RWPE2 (cell line): Measurements from ENCODE around the gene CSNK1G1.

Source experiments
- ATAC-seq: fragments of 200-7000 bp; cut with Tn5 transposase; 3 replicates; pipeline ENCODE4 v1.9.1; 2021; ENCODE audit warnings: low read depth
- DNase-seq: peaks from one replicate; pipeline ENCODE4 v3.0.0-alpha.2; 2020; ENCODE audit warnings: low spot score
- H3K27ac ChIP-seq: fragments of 450-650 bp; 2 replicates; pipeline ENCODE4 v1.5.1; 2017; ENCODE audit warnings: mild to moderate bottlenecking; ENCODE audit not compliant: poor library complexity, severe bottlenecking
- H3K27me3 ChIP-seq: fragments of 250-450 bp; sonication (Bioruptor Pico); 2 replicates; pipeline ENCODE4 v1.5.1; 2021; ENCODE audit warnings: mild to moderate bottlenecking, moderate library complexity; ENCODE audit not compliant: insufficient read depth, poor library complexity, severe bottlenecking
- H3K36me3 ChIP-seq: fragments of 250-450 bp; sonication (Bioruptor Pico); 2 replicates; pipeline ENCODE4 v1.5.1; 2020; ENCODE audit warnings: low read depth, mild to moderate bottlenecking, moderate library complexity
- H3K4me1 ChIP-seq: fragments of 250-450 bp; sonication (Bioruptor Pico); 2 replicates; pipeline ENCODE4 v1.5.1; 2021; ENCODE audit warnings: mild to moderate bottlenecking, moderate library complexity; ENCODE audit not compliant: insufficient read depth, poor library complexity, severe bottlenecking
- H3K4me3 ChIP-seq: fragments of 250-450 bp; sonication (Bioruptor Pico); 2 replicates; pipeline ENCODE4 v1.5.1; 2021; ENCODE audit warnings: mild to moderate bottlenecking, moderate library complexity; ENCODE audit not compliant: severe bottlenecking
- H3K9me3 ChIP-seq: fragments of 250-450 bp; sonication (Bioruptor Pico); 2 replicates; pipeline ENCODE4 v1.5.1; 2021; ENCODE audit warnings: mild to moderate bottlenecking, moderate library complexity; ENCODE audit not compliant: severe bottlenecking
- TF ChIP-seq, protein P1 (sequence below): fragments of 450-650 bp; IDR thresholded peaks from one replicate; pipeline ENCODE4 v1.5.1; 2017; ENCODE audit warnings: mild to moderate bottlenecking, moderate library complexity; ENCODE audit not compliant: poor library complexity, severe bottlenecking

Gene CSNK1G1

DNA sequence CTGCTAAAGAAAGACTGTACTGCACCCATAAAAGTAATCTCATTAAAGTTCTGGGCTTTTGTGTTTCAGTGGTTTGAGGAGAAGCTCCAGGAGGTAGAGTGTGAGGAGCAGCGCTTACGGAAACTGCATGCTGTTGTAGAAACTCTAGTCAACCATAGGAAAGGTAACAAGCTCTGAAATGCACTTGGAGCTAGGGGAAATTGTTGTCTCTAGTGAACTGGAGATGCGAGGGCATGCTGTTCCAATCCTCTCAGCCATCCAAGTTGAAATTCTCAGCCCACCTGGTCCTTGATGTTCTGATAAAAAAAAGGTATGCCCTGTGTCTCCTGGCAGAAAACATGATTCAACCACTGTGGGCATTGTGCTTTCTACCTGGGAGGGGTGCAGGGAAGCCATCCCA, 225.8 kb downstream of the CSNK1G1 start:
- H3K27me3 ChIP-seq, result no peaks in the 10 kb centered on the region
- ATAC-seq (no peak), DNase-seq (no peak)
- peaks cover 95% of the 10 kb centered on the region for H3K36me3 ChIP-seq
- H3K27ac ChIP-seq, result no peak overlapping the region
- H3K4me3 ChIP-seq, result no peak overlapping the region
- TF ChIP-seq, protein P1, sequence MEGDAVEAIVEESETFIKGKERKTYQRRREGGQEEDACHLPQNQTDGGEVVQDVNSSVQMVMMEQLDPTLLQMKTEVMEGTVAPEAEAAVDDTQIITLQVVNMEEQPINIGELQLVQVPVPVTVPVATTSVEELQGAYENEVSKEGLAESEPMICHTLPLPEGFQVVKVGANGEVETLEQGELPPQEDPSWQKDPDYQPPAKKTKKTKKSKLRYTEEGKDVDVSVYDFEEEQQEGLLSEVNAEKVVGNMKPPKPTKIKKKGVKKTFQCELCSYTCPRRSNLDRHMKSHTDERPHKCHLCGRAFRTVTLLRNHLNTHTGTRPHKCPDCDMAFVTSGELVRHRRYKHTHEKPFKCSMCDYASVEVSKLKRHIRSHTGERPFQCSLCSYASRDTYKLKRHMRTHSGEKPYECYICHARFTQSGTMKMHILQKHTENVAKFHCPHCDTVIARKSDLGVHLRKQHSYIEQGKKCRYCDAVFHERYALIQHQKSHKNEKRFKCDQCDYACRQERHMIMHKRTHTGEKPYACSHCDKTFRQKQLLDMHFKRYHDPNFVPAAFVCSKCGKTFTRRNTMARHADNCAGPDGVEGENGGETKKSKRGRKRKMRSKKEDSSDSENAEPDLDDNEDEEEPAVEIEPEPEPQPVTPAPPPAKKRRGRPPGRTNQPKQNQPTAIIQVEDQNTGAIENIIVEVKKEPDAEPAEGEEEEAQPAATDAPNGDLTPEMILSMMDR, result no peak
- H3K9me3 ChIP-seq, result no peaks in the 10 kb centered on the region
- no peaks in the 10 kb centered on the region for H3K4me1 ChIP-seq

DNA sequence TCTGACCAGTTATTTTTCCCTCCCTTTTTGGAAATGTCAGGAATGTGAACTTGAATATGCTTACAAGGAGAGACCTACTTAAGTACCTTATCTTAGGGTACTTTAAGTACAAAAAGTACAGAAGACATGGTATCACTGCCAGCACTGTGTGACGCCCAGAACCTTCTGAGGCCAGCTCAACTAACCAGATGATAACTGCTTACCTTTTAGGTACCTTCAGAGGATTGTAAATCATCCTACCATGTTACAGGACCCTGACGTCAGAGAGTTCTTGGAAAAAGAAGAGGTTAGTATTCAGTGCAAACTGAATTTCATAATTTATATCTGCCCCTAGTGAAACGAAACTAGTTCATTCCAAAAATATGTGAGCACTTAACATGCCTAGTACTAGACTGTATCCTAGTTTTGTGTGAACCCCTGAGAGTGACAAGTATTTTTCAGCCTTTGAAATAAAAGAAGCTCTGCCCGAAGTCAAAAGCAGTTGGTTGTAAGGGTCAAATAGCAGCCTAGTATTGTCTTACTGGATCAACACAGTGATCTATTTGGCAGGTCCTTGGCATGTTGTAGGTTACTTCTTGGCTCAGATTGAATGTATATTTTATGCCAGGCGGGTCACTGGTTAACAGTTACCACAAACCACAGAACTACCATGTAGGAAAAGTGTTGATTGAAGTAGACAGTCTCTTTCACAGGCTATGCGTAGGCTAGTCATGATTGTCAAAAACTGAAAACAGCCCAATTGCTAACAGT, 228.3 kb downstream of the CSNK1G1 start:
- Histone ChIP-seq H3K4me3 (no peak overlapping the region), H3K4me1 (no peaks in the 10 kb centered on the region), H3K36me3 (peaks cover 84% of the 10 kb centered on the region), H3K27me3 (no peaks in the 10 kb centered on the region), H3K9me3 (no peaks in the 10 kb centered on the region), H3K27ac (no peak overlapping the region)
- ATAC-seq (no peak), DNase-seq (no peak)
- TF ChIP-seq, protein P1, result no peak

DNA sequence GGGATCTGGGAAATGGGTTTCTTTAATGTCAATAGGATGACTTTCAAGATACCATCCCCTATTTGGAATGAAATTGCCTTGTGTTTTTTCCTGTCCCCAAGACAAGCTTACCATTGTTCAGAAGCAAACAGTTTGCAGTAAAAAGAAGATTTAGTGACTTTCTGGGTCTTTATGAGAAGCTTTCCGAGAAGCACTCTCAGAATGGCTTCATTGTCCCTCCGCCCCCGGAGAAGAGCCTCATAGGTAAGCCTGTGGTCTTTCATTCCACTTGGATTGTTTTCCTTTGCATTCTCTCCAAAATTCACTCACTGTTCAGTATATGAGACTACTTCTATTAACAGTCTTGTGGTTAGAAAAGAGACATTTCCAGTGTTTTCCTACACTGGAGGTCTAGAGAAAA, 230.0 kb downstream of the CSNK1G1 start:
- no peak overlapping the region for H3K4me3 ChIP-seq
- H3K36me3 ChIP-seq, result peaks cover 84% of the 10 kb centered on the region
- no peaks in the 10 kb centered on the region for H3K4me1 ChIP-seq
- ATAC-seq, result no peak
- H3K9me3 ChIP-seq, result no peaks in the 10 kb centered on the region
- TF ChIP-seq, protein P1, result no peak
- H3K27ac ChIP-seq, result no peak overlapping the region
- H3K27me3 ChIP-seq, result no peaks in the 10 kb centered on the region
- no peak for DNase-seq

DNA sequence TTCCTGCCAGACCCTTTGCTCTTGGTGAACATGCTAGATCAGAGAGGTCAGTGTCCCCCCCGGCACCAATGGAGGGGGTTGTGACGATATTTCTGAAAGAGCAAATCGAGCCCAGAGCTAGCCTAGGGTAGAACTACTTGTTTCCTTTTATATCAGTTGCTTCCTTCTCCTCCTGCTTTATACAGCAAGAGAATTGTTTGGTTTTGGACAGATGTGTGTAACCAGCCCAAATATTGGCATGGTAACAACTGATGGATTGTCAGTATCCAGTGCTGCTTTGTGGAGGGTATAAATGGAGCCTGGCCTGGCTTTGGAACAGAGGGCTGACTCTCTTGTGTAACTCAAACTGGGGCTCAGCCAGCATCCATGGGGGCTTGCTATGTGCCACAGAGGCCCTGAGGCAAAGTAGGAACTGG, 233.0 kb downstream of the CSNK1G1 start:
- Histone ChIP-seq H3K4me1 (no peaks in the 10 kb centered on the region), H3K9me3 (no peaks in the 10 kb centered on the region), H3K27me3 (no peaks in the 10 kb centered on the region), H3K27ac (no peak overlapping the region), H3K36me3 (peaks cover 80% of the 10 kb centered on the region), H3K4me3 (no peak overlapping the region)
- ATAC-seq (no peak), DNase-seq (no peak)
- TF ChIP-seq, protein P1, result no peak

DNA sequence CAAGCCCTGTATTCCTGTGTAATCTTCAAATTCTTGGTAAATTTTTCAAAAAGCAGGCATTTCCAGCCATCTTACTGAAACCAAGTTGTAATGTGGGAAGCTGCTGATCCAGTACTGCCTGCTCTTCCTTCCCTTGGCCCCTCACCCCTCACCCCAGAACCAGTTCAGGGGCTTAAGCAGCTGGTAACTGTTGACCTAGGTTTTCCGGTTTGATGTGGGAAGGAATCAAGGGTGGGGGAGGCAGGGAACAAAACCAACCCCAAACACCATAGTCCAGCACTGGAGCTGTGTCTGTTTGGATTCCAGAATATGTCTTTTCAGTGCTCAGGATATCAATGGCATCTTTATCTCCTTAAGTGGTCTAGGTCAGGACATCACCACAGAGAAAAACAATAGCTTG, 233.5 kb downstream of the CSNK1G1 start:
- ATAC-seq, result no peak
- no peaks in the 10 kb centered on the region for H3K4me1 ChIP-seq
- peaks cover 80% of the 10 kb centered on the region for H3K36me3 ChIP-seq
- no peaks in the 10 kb centered on the region for H3K9me3 ChIP-seq
- TF ChIP-seq, protein P1, result no peak
- no peak overlapping the region for H3K27ac ChIP-seq
- no peaks in the 10 kb centered on the region for H3K27me3 ChIP-seq
- DNase-seq, result no peak
- no peak overlapping the region for H3K4me3 ChIP-seq
